GM12874 (cell line): ENCODE results near the gene MCF2L.

Source experiments
- TF ChIP-seq, protein P1 (sequence below): IDR thresholded peaks from 2 replicates; pipeline ENCODE4 v1.5.1; 2011; ENCODE audit warnings: low read depth, mild to moderate bottlenecking, control low read depth, low read length, moderate library complexity; ENCODE audit not compliant: insufficient read depth

MCF2L gene

DNA sequence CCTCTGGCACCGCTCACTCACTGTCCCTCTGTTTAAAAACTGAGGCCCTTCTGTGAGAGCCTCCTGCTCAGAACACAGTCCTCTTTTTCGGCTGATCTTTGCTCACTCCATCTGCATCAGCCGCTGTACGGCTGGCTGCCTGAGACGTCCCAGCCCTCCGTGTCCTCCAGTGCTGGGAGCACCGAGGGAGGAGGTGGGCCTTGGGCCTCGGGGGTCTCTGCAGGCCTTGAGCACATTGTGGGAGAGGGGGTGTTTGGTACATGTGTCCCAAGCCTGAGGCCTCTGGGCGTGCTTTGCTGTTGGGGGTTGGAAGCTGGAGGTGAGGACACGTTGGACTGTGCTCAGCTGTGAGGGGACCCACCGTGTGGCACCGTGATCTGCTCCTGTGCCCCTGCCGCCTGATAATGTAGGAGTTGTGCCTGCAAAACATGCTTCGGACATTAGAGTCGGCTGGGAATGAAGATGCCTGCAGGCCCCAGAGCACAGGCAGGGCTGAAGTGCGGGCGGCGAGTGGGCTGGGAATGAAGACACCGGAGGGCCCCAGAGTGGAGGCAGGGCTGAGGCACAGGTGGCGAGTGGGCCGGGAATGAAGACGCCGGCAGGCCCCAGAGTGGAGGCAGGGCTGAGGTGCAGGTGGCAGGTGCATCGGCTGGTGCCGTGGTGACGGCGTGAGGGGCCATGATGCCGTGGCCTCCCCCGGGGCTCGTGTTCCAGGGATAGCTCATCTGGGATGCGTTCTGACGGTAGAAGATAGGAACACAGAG is 30.6 kb downstream of the MCF2L start:
- TF ChIP-seq, protein P1, sequence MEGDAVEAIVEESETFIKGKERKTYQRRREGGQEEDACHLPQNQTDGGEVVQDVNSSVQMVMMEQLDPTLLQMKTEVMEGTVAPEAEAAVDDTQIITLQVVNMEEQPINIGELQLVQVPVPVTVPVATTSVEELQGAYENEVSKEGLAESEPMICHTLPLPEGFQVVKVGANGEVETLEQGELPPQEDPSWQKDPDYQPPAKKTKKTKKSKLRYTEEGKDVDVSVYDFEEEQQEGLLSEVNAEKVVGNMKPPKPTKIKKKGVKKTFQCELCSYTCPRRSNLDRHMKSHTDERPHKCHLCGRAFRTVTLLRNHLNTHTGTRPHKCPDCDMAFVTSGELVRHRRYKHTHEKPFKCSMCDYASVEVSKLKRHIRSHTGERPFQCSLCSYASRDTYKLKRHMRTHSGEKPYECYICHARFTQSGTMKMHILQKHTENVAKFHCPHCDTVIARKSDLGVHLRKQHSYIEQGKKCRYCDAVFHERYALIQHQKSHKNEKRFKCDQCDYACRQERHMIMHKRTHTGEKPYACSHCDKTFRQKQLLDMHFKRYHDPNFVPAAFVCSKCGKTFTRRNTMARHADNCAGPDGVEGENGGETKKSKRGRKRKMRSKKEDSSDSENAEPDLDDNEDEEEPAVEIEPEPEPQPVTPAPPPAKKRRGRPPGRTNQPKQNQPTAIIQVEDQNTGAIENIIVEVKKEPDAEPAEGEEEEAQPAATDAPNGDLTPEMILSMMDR, result no peak

DNA sequence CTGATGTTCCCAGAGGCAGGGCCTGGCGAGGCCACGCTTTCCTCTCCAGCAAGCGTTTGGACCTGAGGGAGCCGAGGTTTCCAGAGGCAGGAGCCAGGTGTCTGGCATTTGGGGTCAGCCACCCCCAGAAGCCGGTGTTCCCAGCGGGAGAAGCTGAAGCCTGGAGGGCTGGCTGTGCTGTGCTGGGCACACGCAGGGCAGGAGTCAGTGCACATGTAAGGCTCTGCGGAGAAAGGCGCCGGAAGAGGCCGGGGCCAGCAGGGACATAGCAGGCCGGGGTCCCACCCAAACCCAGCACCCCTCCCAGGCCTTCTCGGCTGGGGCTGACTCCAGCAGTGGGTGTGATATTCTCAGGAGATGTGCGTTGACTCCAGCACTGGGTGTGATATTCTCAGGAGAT is 31.6 kb downstream of the MCF2L start:
- TF ChIP-seq, protein P1, result no peak

DNA sequence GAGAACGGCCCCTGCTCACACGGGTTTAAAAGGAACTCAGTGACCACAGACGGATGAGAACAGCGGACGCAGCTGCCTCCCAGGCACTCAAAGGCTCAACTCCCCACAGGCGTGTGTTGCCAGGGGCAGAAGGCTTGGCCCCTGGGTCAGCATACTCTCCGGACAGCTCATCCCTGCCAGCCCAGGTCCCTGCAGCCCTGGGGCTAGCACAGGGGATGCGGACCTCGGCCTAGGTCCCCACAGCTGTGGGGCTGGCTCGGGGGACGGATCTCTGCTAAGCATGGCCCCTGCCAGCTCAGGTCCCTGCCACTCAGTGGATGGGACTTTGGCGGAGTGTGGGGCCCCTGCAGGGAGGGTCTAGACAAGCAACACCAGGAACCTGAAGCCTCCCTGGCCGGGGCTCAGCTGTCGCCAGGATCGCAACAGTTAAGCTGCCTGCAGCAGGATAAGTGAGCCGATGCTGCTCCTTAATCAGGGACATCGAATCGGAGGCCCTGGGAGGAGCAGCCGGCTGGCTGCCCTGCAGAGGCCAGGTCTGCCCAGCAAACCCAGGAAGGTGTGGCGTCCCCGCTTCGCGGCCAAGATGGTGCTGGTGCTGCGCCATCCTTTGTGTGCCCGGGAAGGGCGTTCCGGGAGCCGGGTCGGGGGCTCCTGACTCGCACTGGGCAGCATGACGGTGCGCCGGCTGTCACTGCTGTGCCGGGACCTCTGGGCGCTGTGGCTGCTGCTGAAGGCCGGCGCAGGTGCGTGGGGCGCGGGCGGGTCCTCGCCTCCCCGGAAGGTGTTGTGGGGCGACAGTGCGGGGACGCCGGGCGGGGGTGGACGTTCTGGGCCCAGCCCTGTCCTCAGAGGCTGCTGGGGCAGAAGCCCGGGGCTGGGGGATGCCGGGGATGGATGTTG is 32.5 kb downstream of the MCF2L start:
- TF ChIP-seq, protein P1, result no peak

DNA sequence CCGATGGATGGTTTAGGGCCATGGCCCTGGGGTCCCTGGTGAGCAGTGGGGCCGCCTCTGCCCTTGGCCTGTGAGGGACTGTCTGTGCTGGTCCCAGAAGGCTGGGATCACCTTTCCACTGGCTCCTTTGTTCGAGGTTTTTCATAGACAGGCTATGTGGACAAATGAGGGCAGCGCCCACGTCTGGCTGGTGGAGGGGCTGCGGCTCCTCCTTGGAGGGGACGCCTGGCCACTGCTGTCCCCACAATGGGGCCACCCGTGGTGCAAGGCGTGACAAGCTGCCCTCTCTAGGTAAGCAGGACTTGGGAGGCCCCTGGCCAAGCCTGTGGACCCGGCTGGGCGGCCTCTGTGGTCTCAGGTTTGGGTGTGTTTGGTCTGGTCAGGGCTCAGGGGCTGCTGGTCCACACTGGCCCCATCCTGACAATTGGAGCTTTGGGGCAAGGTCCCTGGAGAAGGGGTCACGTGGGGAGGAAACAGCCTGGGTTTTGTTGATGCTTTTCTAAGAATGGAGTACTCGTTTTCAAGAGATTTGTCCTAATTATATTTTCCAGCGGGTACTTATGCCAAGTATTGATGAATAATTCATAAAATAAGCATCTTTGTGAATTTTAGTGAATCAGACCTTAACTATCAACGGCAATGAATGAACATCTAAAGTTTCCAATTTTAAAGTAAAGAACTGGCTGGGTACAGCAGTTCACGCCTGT is 33.3 kb downstream of the MCF2L start:
- TF ChIP-seq, protein P1, result 0 out of 2 replicates have a peak, but pooled peaks have one; percentile 11

DNA sequence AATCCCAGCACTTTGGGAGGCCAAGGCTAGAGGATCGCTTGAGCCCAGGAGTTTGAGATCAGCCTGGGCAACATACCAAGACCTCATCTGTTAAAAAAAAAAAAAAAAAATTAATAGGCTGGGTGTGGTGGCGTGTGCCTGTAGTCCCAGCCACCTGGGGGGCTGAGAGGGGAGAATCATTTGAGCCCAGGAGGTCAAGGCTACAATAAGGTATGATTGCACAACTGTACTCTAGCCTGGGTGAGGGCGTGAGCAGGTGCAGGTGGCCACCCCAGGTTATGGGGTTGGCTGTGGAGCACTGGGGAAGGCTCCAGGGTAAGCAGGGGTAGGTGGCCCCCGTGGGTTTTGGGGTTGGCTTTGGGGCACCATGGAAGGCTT is 33.9 kb downstream of the MCF2L start:
- TF ChIP-seq, protein P1, result no peak

DNA sequence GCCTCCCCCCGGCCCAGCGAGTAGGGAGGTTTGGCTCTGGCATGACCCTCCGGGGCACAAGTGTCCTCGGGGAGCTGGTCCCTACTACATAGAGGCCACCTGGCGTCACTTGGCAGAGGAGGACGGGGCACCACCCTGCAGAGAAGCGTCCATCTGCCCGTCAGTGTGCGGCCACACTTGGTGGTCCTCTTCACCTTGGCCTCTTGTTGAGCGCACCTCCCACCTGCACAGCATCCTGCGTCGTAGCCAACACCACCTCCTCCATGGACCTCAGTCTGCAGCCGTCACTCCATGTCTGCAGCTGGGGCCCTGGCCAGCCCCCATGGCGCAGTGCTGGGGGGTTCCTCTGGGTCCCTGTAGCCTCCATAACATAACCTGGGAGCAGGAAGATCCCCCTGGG is 35.1 kb downstream of the MCF2L start:
- TF ChIP-seq, protein P1, result no peak
